Psoas muscle (tissue), 8 donors: ENCODE measurements around the gene LCLAT1. TPM values are rescaled to one million over a fixed set of nuclear protein-coding genes. Genes with fewer than 3 reads are reported as not detected.
A peak's percentile ranks its signal among the peaks of the same experiment; 100 is the strongest.
"Not testable (repeated sequence)": the region's sequence is repeated elsewhere in the genome, so short reads cannot be mapped to it uniquely, and the experiment has no call there.

Experiments
- ATAC-seq, 4 donors: fragments of 200-7000 bp; cut with Tn5 transposase; one replicate each; pipeline ENCODE4 v1.9.1; 2020; ENCODE audit warnings: moderate library complexity in 3 of 4, mild to moderate bottlenecking in 2 of 4
- DNase-seq, 2 donors: peaks; one replicate each; pipeline ENCODE4 v3.0.0-alpha.2; 2020
- H3K27ac ChIP-seq: fragments of 200-600 bp; one replicate; pipeline ENCODE4 v1.8.0; 2022
- H3K27me3 ChIP-seq, 3 donors: fragments of 200-600 bp in 1 of 3; one replicate each; pipeline versions ENCODE4 v1.6.1 to v1.8.0; 2013 to 2022; ENCODE audit warnings: low read length in 2 of 3, mild to moderate bottlenecking in 2 of 3, moderate library complexity in 1 of 3; ENCODE audit not compliant: insufficient read depth in 3 of 3
- H3K36me3 ChIP-seq, 2 donors: fragments of 200-600 bp in 1 of 2; one replicate each; pipeline versions ENCODE4 v1.6.1 to v1.8.0; 2013 to 2022; ENCODE audit warnings: low read depth in 1 of 2, mild to moderate bottlenecking in 1 of 2, moderate library complexity in 1 of 2; ENCODE audit not compliant: insufficient read depth in 1 of 2
- H3K4me1 ChIP-seq: fragments of 200-600 bp; one replicate; pipeline ENCODE4 v1.8.0; 2022
- H3K4me3 ChIP-seq: fragments of 200-600 bp; one replicate; pipeline ENCODE4 v1.8.0; 2022; ENCODE audit warnings: mild to moderate bottlenecking
- H3K9me3 ChIP-seq: fragments of 200-600 bp; one replicate; pipeline ENCODE4 v1.8.0; 2022
- CTCF ChIP-seq: fragments of 200-600 bp; IDR thresholded peaks from one replicate; pipeline ENCODE4 v1.8.0; 2022; ENCODE audit warnings: antibody characterized with exemption
- WGBS, 3 donors: extraction: QIAGEN DNeasy Blood & Tissue Kit; methylation state at CpG; one replicate each; pipeline versions ENCODE4 v1.1.6 to v1.1.7; 2013; 5-methylcytosine and 5-hydroxymethylcytosine counted together
- intact Hi-C, 2 donors: fragments of 100-400 bp; cut with DNase I; formaldehyde crosslinking; loops; one replicate each; pipeline versions ENCODE4 v1.11.0 to v1.14.2; 2022
- polyA plus RNA-seq, 3 donors: library from polyadenylated mRNA; stranded (reverse); fragments of 200-250 nt; gene quantifications; one replicate each; pipeline ENCODE4 v1.2.3, GENCODE V29; 2013
- total RNA-seq, 4 donors: library from RNA; stranded (reverse); fragmentation: NEBNext Ultra II Directional in 2 of 4; extraction: Animal tissue kit (Norgen Biotek cat#: 25700) in 2 of 4; gene quantifications; one replicate each; pipeline versions ENCODE4 v1.2.1 to v1.2.4, GENCODE V29; 2021 to 2023
- donor health status: healthy with polysubstance abuse.
- donor health status: DM: no; HTN: no; CAD: no; lungs with moderate emphysema.
- donor health status: Bipolar disorder and iron deficiency.
- donor health status: healthy.
- donor health status: DM: yes; HTN: yes; CAD: no.
- donor health status: DM: no; HTN: no; CAD: no.
- donor health status: DM: no; HTN: no; CAD: no.
- donor health status: DM: yes; HTN: yes; CAD: no.

The LCLAT1 gene
- total and polyA plus RNA-seq, 7 donors = 4.2 to 18.8 (median 6.0) TPM

- Histone ChIP-seq H3K9me3 (no peaks in the 10 kb centered on the region), H3K4me1 (peaks cover 32% of the 10 kb centered on the region), H3K27ac (no peak overlapping the region), H3K27me3 (no peaks in the 10 kb centered on the region), H3K36me3 (no peaks in the 10 kb centered on the region), H3K4me3 (no peak overlapping the region)
- WGBS, 3 donors = 58 to 79% (median 68%) methylated on average over 1 of the region's 1 CpG
- intact Hi-C loops = no loop called here
- DNase-seq = no peak
- TF ChIP-seq CTCF = no peak
- no peak for ATAC-seq
Observed at GRCh38 chr2:30491225-30491624, 44.2 kb downstream of the LCLAT1 start.

- no peak for TF ChIP-seq CTCF
- Histone ChIP-seq H3K36me3 (no peaks in the 10 kb centered on the region), H3K4me3 (no peak overlapping the region), H3K27ac (peak overlapping the region; percentile 10), H3K9me3 (no peaks in the 10 kb centered on the region), H3K27me3 (no peaks in the 10 kb centered on the region), H3K4me1 (peaks cover 32% of the 10 kb centered on the region)
- WGBS, 3 donors = 62 to 100% (median 74%) methylated on average over 1 of the region's 1 CpG
- intact Hi-C loops = no loop called here
- ATAC-seq = peak in 3 of 4 donors; percentile 49 to 63 (median 57)
- DNase-seq = no peak
Observed at GRCh38 chr2:30492185-30492584, 45.1 kb downstream of the LCLAT1 start.

- intact Hi-C loops = no loop called here
- 18 to 32% (median 22%) methylated on average over 1 of the region's 1 CpG for WGBS, 3 donors
- H3K9me3 ChIP-seq = peaks cover 2% of the 10 kb centered on the region
- DNase-seq (no peak), ATAC-seq (peak in 1 of 4 donors; percentile 69)
- H3K4me1 ChIP-seq = peaks cover 29% of the 10 kb centered on the region
- no peaks in the 10 kb centered on the region for H3K36me3 ChIP-seq
- H3K27me3 ChIP-seq = no peaks in the 10 kb centered on the region
- peak overlapping the region; percentile 10 for H3K27ac ChIP-seq
- H3K4me3 ChIP-seq = no peak overlapping the region
- TF ChIP-seq CTCF = no peak
Observed at GRCh38 chr2:30492619-30493018, 45.6 kb downstream of the LCLAT1 start.

- no peak for TF ChIP-seq CTCF
- Histone ChIP-seq H3K27ac (no peak overlapping the region), H3K9me3 (peaks cover 10% of the 10 kb centered on the region), H3K4me1 (peaks cover 24% of the 10 kb centered on the region), H3K27me3 (no peaks in the 10 kb centered on the region), H3K4me3 (no peak overlapping the region), H3K36me3 (no peaks in the 10 kb centered on the region)
- ATAC-seq (no peak), DNase-seq (no peak)
- WGBS, 3 donors = 58 to 89% (median 83%) methylated on average over 1 of the region's 1 CpG
- intact Hi-C loops = no loop called here
Observed at GRCh38 chr2:30493440-30493839, 46.4 kb downstream of the LCLAT1 start.

- peaks cover 20% of the 10 kb centered on the region for H3K9me3 ChIP-seq
- H3K36me3 ChIP-seq, H3K27me3 ChIP-seq, intact Hi-C loops, DNase-seq, H3K27ac ChIP-seq, ATAC-seq, H3K4me3 ChIP-seq: not testable (repeated sequence)
- H3K4me1 ChIP-seq = peaks cover 24% of the 10 kb centered on the region
- 82 to 89% (median 89%) methylated on average over 2 of the region's 2 CpGs for WGBS, 3 donors
Observed at GRCh38 chr2:30495896-30496295, 48.9 kb downstream of the LCLAT1 start.
